Skeletal muscle tissue (tissue), 5 donors: Measurements from ENCODE around the gene CCDC121. TPM values are rescaled to one million over a fixed set of nuclear protein-coding genes. Genes with fewer than 3 reads are reported as not detected.
A peak's percentile ranks its signal among the peaks of the same experiment; 100 is the strongest.

Source experiments
- H3K27ac ChIP-seq: one replicate; pipeline ENCODE4 v1.7.0; 2013; ENCODE audit warnings: mild to moderate bottlenecking, low read depth, low read length, inconsistent platforms
- H3K27me3 ChIP-seq, 3 donors: one replicate each; pipeline ENCODE4 v1.7.0; 2013; ENCODE audit warnings: low read length in 3 of 3; ENCODE audit not compliant: control insufficient read depth in 3 of 3, insufficient read depth in 3 of 3
- H3K36me3 ChIP-seq, 3 donors: one replicate each; pipeline ENCODE4 v1.7.0; 2013; ENCODE audit warnings: low read length in 3 of 3; ENCODE audit not compliant: control insufficient read depth in 3 of 3, insufficient read depth in 3 of 3
- H3K4me1 ChIP-seq, 3 donors: one replicate each; pipeline ENCODE4 v1.7.0; 2013; ENCODE audit warnings: low read length in 3 of 3, mild to moderate bottlenecking in 3 of 3; ENCODE audit not compliant: control insufficient read depth in 3 of 3, insufficient read depth in 3 of 3
- H3K4me3 ChIP-seq, 3 donors: one replicate each; pipeline ENCODE4 v1.7.0; 2013; ENCODE audit warnings: low read length in 3 of 3
- H3K9ac ChIP-seq, 3 donors: one replicate each; pipeline ENCODE4 v1.7.0; 2013; ENCODE audit warnings: low read length in 3 of 3, mild to moderate bottlenecking in 3 of 3, moderate library complexity in 2 of 3, low read depth in 1 of 3
- H3K9me3 ChIP-seq, 3 donors: one replicate each; pipeline ENCODE4 v1.7.0; 2013; ENCODE audit warnings: low read length in 3 of 3; ENCODE audit not compliant: control insufficient read depth in 3 of 3
- small RNA-seq: library from RNA; depleted of rRNA; stranded (forward); fragments of <200 nt; gene quantifications from one replicate; pipeline ENCODE3, GENCODE V24; 2014
- total RNA-seq: library from RNA; depleted of rRNA; stranded (reverse); fragments of >200 nt; gene quantifications from one replicate; pipeline ENCODE4 v1.2.3, GENCODE V29; 2014
- donor health status: Osteomylitis.

The CCDC121 gene
- total RNA-seq, 1 donor from 2014 or later = 6.3 TPM

DNA sequence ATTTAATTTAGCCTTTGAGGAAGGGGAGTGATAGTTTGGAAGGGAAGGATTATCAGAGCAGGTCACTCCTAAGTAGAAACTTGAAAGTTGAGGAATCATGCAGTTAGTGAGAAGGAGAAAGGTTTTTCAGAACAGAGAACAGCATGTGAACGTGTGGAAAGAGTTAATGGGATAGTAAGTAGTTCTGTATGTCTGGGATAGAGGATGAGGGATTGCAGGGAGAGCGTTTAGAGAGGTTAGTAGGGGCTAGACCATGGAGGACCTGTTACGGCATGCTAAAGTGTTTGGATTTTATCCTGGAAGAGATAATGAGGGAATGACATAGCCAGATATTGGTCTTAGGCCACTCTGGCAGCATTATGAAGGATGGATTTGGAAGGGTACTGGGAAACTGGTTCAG is 44.2 kb downstream of the CCDC121 start:
- Histone ChIP-seq H3K9me3 (peaks cover 0 to 5% (median 0%) of the 10 kb centered on the region in 3 donors), H3K9ac (no peak overlapping the region), H3K27me3 (no peaks in the 10 kb centered on the region), H3K4me1 (peaks cover 9 to 23% (median 13%) of the 10 kb centered on the region in 3 donors), H3K4me3 (no peak overlapping the region), H3K27ac (no peak overlapping the region), H3K36me3 (no peaks in the 10 kb centered on the region)

DNA sequence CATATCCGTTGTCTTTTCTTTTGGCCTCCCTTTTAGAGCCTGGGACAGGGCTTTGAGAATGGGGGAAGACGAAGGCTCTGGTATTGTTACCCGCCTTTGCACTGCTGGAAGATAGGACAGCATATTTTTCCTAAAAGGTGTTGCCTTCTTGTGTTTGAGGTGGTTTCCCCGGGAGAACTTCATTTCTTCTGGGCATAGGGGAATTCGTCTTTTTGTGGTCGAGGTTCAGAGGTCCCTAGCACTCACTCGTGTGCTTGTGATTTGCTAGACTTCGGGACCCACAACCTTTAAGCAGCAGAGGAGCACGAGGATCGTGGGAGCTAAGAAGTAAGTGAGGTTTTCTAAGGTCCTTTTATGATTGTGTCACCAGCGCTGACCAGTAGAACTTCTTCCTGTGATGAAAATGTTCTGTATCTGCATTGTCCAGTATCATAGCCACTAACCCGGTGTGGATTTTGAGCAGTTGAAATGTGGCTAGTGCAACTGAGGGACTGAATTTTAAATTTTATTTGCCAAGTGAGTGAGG is 45.4 kb downstream of the CCDC121 start:
- H3K9me3 ChIP-seq = peaks cover 2 to 10% (median 3%) of the 10 kb centered on the region in 3 donors
- H3K27ac ChIP-seq = peak overlapping the region; percentile 64

DNA sequence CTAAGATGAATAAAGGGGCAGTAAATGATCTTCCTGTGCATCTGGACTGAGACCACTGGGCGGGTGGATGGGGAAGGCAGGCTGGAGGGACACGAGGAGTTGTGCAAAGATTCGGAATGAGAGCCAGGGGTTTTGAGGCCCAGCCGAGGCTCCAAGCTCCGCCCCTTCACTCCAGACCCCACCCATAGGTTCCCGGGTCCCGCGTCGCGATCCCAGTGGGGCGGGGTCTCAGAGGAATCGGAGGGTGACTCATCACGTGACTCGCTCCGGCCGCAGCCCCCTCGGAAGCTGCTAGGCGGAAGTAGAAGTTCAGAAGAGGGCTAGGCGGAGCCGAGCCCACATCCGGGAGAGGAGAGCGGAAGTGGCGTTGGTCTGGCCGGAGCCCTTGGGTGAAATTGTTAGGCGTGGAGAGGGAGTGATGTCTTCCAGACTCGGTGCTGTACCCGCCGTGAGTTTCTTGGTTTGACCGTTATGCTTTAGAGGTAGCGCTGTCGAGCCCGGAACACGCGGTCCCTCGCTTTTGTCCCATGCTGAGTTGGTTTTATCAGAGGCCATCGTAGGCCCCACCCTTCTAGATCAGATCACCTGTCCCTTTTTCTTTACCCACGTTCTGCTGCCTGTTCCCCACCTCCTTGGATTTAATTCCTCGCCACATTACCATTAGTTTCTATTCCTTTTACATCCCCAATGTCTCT is 46.0 kb downstream of the CCDC121 start, which contains the start of gene ZNF512:
Gene ZNF512 (plus strand): TSS at position 348 of the 695 bp plus-strand sequence. CDS start 71 bp downstream, at position 419.
- Histone ChIP-seq H3K9ac (peak within 1 kb of the TSS; percentile 58 to 86 (median 62)), H3K4me3 (peak within 1 kb of the TSS; percentile 68 to 96 (median 74)), H3K9me3 (peaks cover 2 to 10% (median 6%) of the 10 kb centered on the region in 3 donors), H3K27ac (peak within 1 kb of the TSS; percentile 64), H3K27me3 (no peaks in the 10 kb centered on the region), H3K36me3 (no peaks in the 10 kb centered on the region), H3K4me1 (peaks cover 9 to 23% (median 13%) of the 10 kb centered on the region in 3 donors)

More for the DNA sequence above, 45.4 kb downstream of the CCDC121 start:
- H3K4me1 ChIP-seq = peaks cover 9 to 23% (median 13%) of the 10 kb centered on the region in 3 donors
- peak overlapping the region; percentile 68 to 96 (median 74) for H3K4me3 ChIP-seq
- peak overlapping the region; percentile 58 to 86 (median 62) for H3K9ac ChIP-seq
- no peaks in the 10 kb centered on the region for H3K36me3 ChIP-seq
- H3K27me3 ChIP-seq = no peaks in the 10 kb centered on the region

DNA sequence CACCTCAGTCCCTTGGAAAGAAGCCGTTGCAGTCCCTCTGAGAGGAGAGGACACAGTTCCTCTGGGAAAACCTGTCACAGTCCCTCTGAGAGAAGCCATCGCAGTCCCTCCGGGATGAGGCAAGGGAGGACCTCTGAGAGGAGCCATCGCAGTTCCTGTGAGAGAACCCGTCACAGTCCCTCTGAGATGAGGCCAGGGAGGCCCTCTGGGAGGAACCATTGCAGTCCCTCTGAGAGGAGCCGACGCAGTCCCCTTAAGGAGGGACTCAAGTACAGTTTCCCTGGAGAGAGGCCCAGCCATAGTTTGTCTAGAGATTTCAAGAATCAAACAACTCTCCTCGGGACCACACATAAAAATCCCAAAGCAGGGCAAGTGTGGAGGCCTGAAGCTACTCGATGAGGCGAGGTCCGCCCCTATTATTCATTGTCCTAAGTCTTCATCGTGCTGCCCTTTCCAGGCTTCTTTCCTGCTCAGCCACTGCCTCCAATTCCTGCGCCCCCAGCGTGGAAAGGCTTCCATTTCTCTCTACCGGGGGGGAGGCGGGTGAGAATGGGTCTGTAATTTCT is 46.6 kb downstream of the CCDC121 start:
- peak overlapping the region; percentile 68 to 96 (median 74) for H3K4me3 ChIP-seq
- peak overlapping the region; percentile 64 for H3K27ac ChIP-seq
- H3K27me3 ChIP-seq = no peaks in the 10 kb centered on the region
- H3K36me3 ChIP-seq = no peaks in the 10 kb centered on the region
- H3K9me3 ChIP-seq = peaks cover 2 to 10% (median 6%) of the 10 kb centered on the region in 3 donors
- H3K9ac ChIP-seq = peak overlapping the region; percentile 58 to 86 (median 62)
- peaks cover 9 to 23% (median 13%) of the 10 kb centered on the region in 3 donors for H3K4me1 ChIP-seq

DNA sequence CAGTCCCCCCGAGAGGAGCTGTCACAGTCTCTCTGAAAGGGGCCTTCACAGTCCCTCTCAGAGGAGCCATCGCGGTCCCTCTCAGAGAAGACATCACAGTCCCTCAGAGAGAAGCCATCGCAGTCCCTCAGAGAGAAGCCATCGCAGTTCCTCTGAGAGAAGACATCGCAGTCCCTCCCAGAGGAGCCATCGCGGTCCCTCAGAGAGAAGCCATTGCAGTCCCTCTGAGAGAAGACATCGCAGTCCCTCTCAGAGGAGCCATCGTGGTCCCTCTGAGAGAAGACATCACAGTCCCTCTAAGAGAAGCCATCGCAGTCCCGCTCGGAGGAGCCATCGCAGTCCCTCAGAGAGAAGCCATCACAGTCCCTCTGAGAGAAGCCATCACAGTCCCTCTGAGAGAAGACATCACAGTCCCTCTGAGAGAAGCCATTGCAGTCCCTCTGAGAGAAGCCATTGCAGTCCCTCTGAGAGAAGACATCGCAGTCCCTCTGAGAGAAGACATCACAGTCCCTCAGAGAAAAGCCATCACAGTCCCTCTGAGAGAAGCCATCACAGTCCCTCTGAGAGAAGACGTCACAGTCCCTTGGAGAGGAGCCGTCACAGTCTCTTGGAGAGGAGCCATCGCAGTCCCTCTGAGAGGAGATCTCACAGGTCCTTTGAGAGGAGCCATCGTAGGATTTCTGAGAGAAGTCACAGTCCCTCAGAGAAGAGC is 47.2 kb downstream of the CCDC121 start:
- no peak overlapping the region for H3K27ac ChIP-seq
- no peak overlapping the region for H3K9ac ChIP-seq
- peaks cover 2 to 10% (median 6%) of the 10 kb centered on the region in 3 donors for H3K9me3 ChIP-seq
- H3K4me3 ChIP-seq = no peak overlapping the region
- H3K27me3 ChIP-seq = no peaks in the 10 kb centered on the region
- no peaks in the 10 kb centered on the region for H3K36me3 ChIP-seq
- peaks cover 9 to 23% (median 13%) of the 10 kb centered on the region in 3 donors for H3K4me1 ChIP-seq

Small RNA genes within 50 kb of the gene (small RNA-seq; reads per million reads assigned to genes)
- not detected for gene RF00340

Other genes with a start within 250 kb of the CCDC121 start
- 7.3 TPM for gene ZNF513, start 248.3 kb downstream of the CCDC121 start, total RNA-seq
- 42.8 TPM for gene PPM1G, start 219.4 kb downstream of the CCDC121 start, total RNA-seq
- gene NRBP1, start 200.4 kb downstream of the CCDC121 start, total RNA-seq = 81.4 TPM
- gene KRTCAP3, start 186.6 kb downstream of the CCDC121 start, total RNA-seq = not detected
- gene IFT172, start 139.3 kb downstream of the CCDC121 start, total RNA-seq = 21.4 TPM
- gene FNDC4, start 133.8 kb downstream of the CCDC121 start, total RNA-seq = 5.2 TPM
- gene GCKR, start 132.2 kb downstream of the CCDC121 start, total RNA-seq = not detected
- gene ZNF512, start 46.0 kb downstream of the CCDC121 start, total RNA-seq = 23.5 TPM
- 30.3 TPM for gene GPN1, start within 50 bp of the CCDC121 start, total RNA-seq
- gene SUPT7L, start 34.6 kb upstream of the CCDC121 start, total RNA-seq = 16.7 TPM
- gene SLC4A1AP, start 34.9 kb upstream of the CCDC121 start, total RNA-seq = 20.9 TPM
- 121 TPM for gene MRPL33, start 142.7 kb upstream of the CCDC121 start, total RNA-seq